Keratinocyte (primary cell): ENCODE measurements around the gene XCR1. TPM values are rescaled to one million over a fixed set of nuclear protein-coding genes. Genes with fewer than 3 reads are reported as not detected.

ENCODE experiments used
- DNase-seq: peaks from one replicate; pipeline ENCODE4 v3.0.0-alpha.2; 2011; ENCODE audit warnings: low read depth, missing footprints, low spot score
- FAIRE-seq: peaks from 2 replicates; lab custom pipeline; 2011; peaks lifted over from hg19 to GRCh38; lab: Jason Lieb, UNC
- H2AFZ ChIP-seq: 2 replicates; pipeline ENCODE4 v1.6.0; 2012; ENCODE audit warnings: low read length, control low read depth, inconsistent platforms; ENCODE audit not compliant: control insufficient read depth
- H3K27ac ChIP-seq: 2 replicates; pipeline ENCODE4 v1.5.1; 2011; ENCODE audit warnings: low read length; ENCODE audit not compliant: control insufficient read depth, insufficient read depth
- H3K27me3 ChIP-seq: 3 replicates; pipeline ENCODE4 v1.6.0; 2011; ENCODE audit warnings: low read length; ENCODE audit not compliant: control insufficient read depth, insufficient read depth; ENCODE audit errors: extremely low read depth
- H3K36me3 ChIP-seq, 2 experiments: 2 replicates in 1 of 2; 3 replicates in 1 of 2; pipeline ENCODE4 v1.5.1; 2011; ENCODE audit warnings: low read length in 2 of 2, mild to moderate bottlenecking in 1 of 2; ENCODE audit not compliant: control insufficient read depth in 2 of 2, insufficient read depth in 2 of 2; ENCODE audit errors: extremely low read depth in 1 of 2
- H3K4me1 ChIP-seq: 3 replicates; pipeline ENCODE4 v1.5.1; 2011; ENCODE audit warnings: low read length; ENCODE audit not compliant: control insufficient read depth, insufficient read depth; ENCODE audit errors: extremely low read depth
- H3K4me2 ChIP-seq: 3 replicates; pipeline ENCODE4 v1.6.0; 2011; ENCODE audit warnings: low read depth, low read length; ENCODE audit not compliant: control insufficient read depth, insufficient read depth; ENCODE audit errors: extremely low read depth
- H3K4me3 ChIP-seq, 3 experiments: fragments of 200-600 bp in 1 of 3; sonication (generic) in 1 of 3; 2 replicates in 2 of 3; 3 replicates in 1 of 3; pipeline ENCODE4 v1.5.1; 2011 to 2016; ENCODE audit warnings: low read length in 3 of 3, mild to moderate bottlenecking in 3 of 3, control low read depth in 2 of 3, inconsistent platforms in 1 of 3, low read depth in 1 of 3, mixed read lengths in 1 of 3, mixed run types in 1 of 3, moderate library complexity in 1 of 3; ENCODE audit not compliant: control insufficient read depth in 2 of 3, insufficient read depth in 2 of 3; ENCODE audit errors: extremely low read depth in 1 of 3
- H3K79me2 ChIP-seq: 2 replicates; pipeline ENCODE4 v1.6.0; 2012; ENCODE audit warnings: low read length; ENCODE audit not compliant: control insufficient read depth, insufficient read depth
- H3K9ac ChIP-seq: 3 replicates; pipeline ENCODE4 v1.6.0; 2011; ENCODE audit warnings: low read length; ENCODE audit not compliant: control insufficient read depth, insufficient read depth; ENCODE audit errors: extremely low read depth
- H3K9me1 ChIP-seq: 3 replicates; pipeline ENCODE4 v1.6.0; 2011; ENCODE audit warnings: low read length; ENCODE audit not compliant: control insufficient read depth, insufficient read depth; ENCODE audit errors: extremely low read depth
- H3K9me3 ChIP-seq: 2 replicates; pipeline ENCODE4 v1.5.1; 2012; ENCODE audit warnings: low read depth, low read length; ENCODE audit not compliant: control insufficient read depth
- H4K20me1 ChIP-seq: 3 replicates; pipeline ENCODE4 v1.6.0; 2011; ENCODE audit warnings: low read length; ENCODE audit not compliant: control insufficient read depth, insufficient read depth; ENCODE audit errors: extremely low read depth
- CTCF ChIP-seq, 3 experiments: IDR thresholded peaks in 1 of 3; conservative IDR thresholded peaks in 1 of 3; optimal IDR thresholded peaks in 1 of 3; 2 replicates in 2 of 3; 3 replicates in 1 of 3; pipeline versions ENCODE3 to v1.5.1; 2011; ENCODE audit warnings: low read length in 3 of 3, mild to moderate bottlenecking in 3 of 3, moderate library complexity in 2 of 3, control low read depth in 1 of 3, inconsistent platforms in 1 of 3; ENCODE audit not compliant: insufficient read depth in 2 of 3; ENCODE audit errors: extremely low read depth in 1 of 3
- EZH2 ChIP-seq: IDR thresholded peaks from one replicate; pipeline ENCODE4 v1.6.1; 2012; ENCODE audit warnings: inconsistent platforms, mild to moderate bottlenecking, low read length, moderate library complexity
- dilution Hi-C: fragments of 300-500 bp; cut with MboI; formaldehyde crosslinking; loops from one replicate; pipeline ENCODE4 v1.7.0; 2020; ENCODE audit warnings: low sequenced_read_pairs; ENCODE audit not compliant: extremely low pct_ligation_motif_present
- polyA plus RNA-seq, 5 experiments: library from polyadenylated mRNA; depleted of rRNA in 3 of 5; stranded (reverse) in 3 of 5; stranded (forward) in 1 of 5; unstranded in 1 of 5; fragments of >200 nt; gene quantifications; 1 replicate in 1 of 5; 2 replicates in 3 of 5; 3 replicates in 1 of 5; pipeline versions ENCODE4 v1.2.1 to v1.2.3, GENCODE V29; 2011 to 2012; ENCODE audit warnings: missing spikeins in 2 of 5, low read depth in 1 of 5, low replicate concordance in 1 of 5

Gene XCR1
- polyA plus RNA-seq, 1 donor (not counting 4 experiments of a cell fraction or from before 2014, with no cell fraction given), result 0.01 TPM

- FAIRE-seq (no peak), DNase-seq (no peak)
- no peaks in the 10 kb centered on the region for H3K9me3 ChIP-seq
- H3K4me1 ChIP-seq, result no peaks in the 10 kb centered on the region
- H3K4me3 ChIP-seq, result no peak overlapping the region
- H3K4me2 ChIP-seq, result no peak overlapping the region
- TF ChIP-seq CTCF (optimal IDR thresholded peaks at IDR 0.05 in 1 of 3, IDR thresholded peaks at IDR 0.05 in 1 of 3, conservative IDR thresholded peaks at IDR 0.05 in 1 of 3; ENCODE audit: extremely low read depth in 1 of 3, insufficient read depth in 2 of 3, low read length in 3 of 3) (no peak), EZH2 (no peak)
- no peaks in the 10 kb centered on the region for H3K9me1 ChIP-seq
- no peaks in the 10 kb centered on the region for H4K20me1 ChIP-seq
- peaks cover 25% of the 10 kb centered on the region for H3K27me3 ChIP-seq
- no peaks in the 10 kb centered on the region for H3K79me2 ChIP-seq
- no peak overlapping the region for H3K9ac ChIP-seq
- no peaks in the 10 kb centered on the region for H3K36me3 ChIP-seq
- dilution Hi-C loops, result no loop called here
- H3K27ac ChIP-seq, result no peak overlapping the region
- H2AFZ ChIP-seq, result no peak overlapping the region
Observed at GRCh38 chr3:46058981-46059380, 31.7 kb upstream of the XCR1 start.

- H2AFZ ChIP-seq, result no peak overlapping the region
- no peak overlapping the region for H3K27ac ChIP-seq
- no peak overlapping the region for H3K9ac ChIP-seq
- TF ChIP-seq CTCF (optimal IDR thresholded peaks at IDR 0.05 in 1 of 3, IDR thresholded peaks at IDR 0.05 in 1 of 3, conservative IDR thresholded peaks at IDR 0.05 in 1 of 3; ENCODE audit: extremely low read depth in 1 of 3, insufficient read depth in 2 of 3, low read length in 3 of 3) (no peak), EZH2 (no peak)
- no peak for DNase-seq
- dilution Hi-C loops, result no loop called here
- no peaks in the 10 kb centered on the region for H3K36me3 ChIP-seq
- H3K79me2 ChIP-seq, result no peaks in the 10 kb centered on the region
- no peak overlapping the region for H3K4me2 ChIP-seq
- H3K27me3 ChIP-seq, result peaks cover 25% of the 10 kb centered on the region
- H3K9me3 ChIP-seq, result no peaks in the 10 kb centered on the region
- H3K4me1 ChIP-seq, result no peaks in the 10 kb centered on the region
- no peak overlapping the region for H3K4me3 ChIP-seq
- no peak for FAIRE-seq
- no peaks in the 10 kb centered on the region for H4K20me1 ChIP-seq
- no peaks in the 10 kb centered on the region for H3K9me1 ChIP-seq
Observed at GRCh38 chr3:46057716-46058115, 30.4 kb upstream of the XCR1 start.
